Astrocyte (in vitro differentiated cells and primary cell): ENCODE results near the gene PCDHGC3.

ENCODE experiments used
- EZH2 ChIP-seq: IDR thresholded peaks from 2 replicates; pipeline ENCODE4 v1.6.1; 2012; ENCODE audit warnings: mild to moderate bottlenecking, low read length, inconsistent platforms; ENCODE audit not compliant: insufficient read depth
- TF ChIP-seq, protein P1 (sequence below): IDR thresholded peaks from 2 replicates; pipeline ENCODE4 v1.5.1; 2011; ENCODE audit warnings: low read depth, mild to moderate bottlenecking, inconsistent platforms, low read length, moderate library complexity; ENCODE audit not compliant: insufficient read depth

DNA sequence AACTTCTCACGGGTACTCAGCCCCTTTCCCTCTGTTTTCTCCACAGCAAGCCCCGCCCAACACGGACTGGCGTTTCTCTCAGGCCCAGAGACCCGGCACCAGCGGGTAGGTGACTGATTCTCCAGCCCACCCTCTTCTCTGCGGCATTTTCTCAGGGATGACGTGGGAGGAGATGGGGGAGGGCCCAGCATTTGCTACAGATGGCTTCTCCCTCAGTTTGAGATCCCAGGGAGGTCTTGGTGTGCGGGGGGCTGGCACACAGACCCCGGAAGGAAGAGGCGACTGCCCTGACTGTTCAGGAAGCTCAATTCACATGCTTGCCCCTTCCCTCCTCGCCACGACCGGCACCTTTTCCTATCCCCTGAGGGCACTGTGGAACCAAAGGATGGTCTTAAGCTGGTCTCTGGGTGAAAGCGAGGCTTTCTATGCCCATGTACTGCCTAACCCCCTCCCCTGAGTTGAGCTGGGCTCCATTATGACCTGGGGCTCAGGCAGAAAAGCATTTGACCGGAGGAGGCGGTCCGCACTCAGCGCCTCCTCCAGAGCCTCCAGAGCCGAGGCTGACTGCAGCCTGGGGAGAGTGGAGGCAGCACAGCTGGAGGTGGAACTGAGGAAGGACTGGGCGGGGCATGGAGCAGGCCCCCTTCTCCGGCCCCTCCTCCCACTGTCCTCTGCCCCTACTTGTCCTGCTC is 19.1 kb downstream of the PCDHGC3 start:
- TF ChIP-seq, protein P1, sequence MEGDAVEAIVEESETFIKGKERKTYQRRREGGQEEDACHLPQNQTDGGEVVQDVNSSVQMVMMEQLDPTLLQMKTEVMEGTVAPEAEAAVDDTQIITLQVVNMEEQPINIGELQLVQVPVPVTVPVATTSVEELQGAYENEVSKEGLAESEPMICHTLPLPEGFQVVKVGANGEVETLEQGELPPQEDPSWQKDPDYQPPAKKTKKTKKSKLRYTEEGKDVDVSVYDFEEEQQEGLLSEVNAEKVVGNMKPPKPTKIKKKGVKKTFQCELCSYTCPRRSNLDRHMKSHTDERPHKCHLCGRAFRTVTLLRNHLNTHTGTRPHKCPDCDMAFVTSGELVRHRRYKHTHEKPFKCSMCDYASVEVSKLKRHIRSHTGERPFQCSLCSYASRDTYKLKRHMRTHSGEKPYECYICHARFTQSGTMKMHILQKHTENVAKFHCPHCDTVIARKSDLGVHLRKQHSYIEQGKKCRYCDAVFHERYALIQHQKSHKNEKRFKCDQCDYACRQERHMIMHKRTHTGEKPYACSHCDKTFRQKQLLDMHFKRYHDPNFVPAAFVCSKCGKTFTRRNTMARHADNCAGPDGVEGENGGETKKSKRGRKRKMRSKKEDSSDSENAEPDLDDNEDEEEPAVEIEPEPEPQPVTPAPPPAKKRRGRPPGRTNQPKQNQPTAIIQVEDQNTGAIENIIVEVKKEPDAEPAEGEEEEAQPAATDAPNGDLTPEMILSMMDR, result no peak
- no peak for TF ChIP-seq EZH2
